SK-N-MC (cell line): Measurements from ENCODE around the gene RPS16.

Experiments used
- EZH2 ChIP-seq: fragments of 200-600 bp; sonication (generic); IDR thresholded peaks from one replicate; pipeline ENCODE4 v1.6.1; 2017; ENCODE audit warnings: antibody characterized with exemption
- FOXP2 ChIP-seq: optimal IDR thresholded peaks from 2 replicates; pipeline ENCODE3; 2011; ENCODE audit warnings: mild to moderate bottlenecking, moderate library complexity; ENCODE audit not compliant: insufficient read depth; ENCODE audit errors: extremely low read length, control extremely low read depth
- POLR2AphosphoS5 ChIP-seq: IDR thresholded peaks from 2 replicates; pipeline ENCODE4 v1.6.1; 2012; ENCODE audit warnings: mild to moderate bottlenecking, low read depth, low read length, borderline replicate concordance

GRCh38 chr19:39483141-39483540, 47.4 kb upstream of the RPS16 start:
- TF ChIP-seq POLR2AphosphoS5 (no peak), EZH2 (no peak), FOXP2 (no peak)
